HepG2 (cell line): ENCODE measurements around the gene TTLL1. TPM values are rescaled to one million over a fixed set of nuclear protein-coding genes. Genes with fewer than 3 reads are reported as not detected.

Experiments
- BORCS8-MEF2B ChIP-seq: sonication (generic); formaldehyde crosslinking; IDR thresholded peaks from 2 replicates; pipeline ENCODE4 v1.8.0; 2022; ENCODE audit warnings: mild to moderate bottlenecking, missing genetic modification reagents
- EED ChIP-seq: sonication (generic); formaldehyde crosslinking; IDR thresholded peaks from 2 replicates; pipeline ENCODE4 v1.5.0; 2020; ENCODE audit warnings: mild to moderate bottlenecking, missing genetic modification reagents
- ERF ChIP-seq: IDR thresholded peaks from 2 replicates; pipeline ENCODE4 v1.6.1; 2018; ENCODE audit warnings: missing biosample characterization, missing genetic modification reagents
- ETV5 ChIP-seq: IDR thresholded peaks from 2 replicates; pipeline ENCODE4 v1.6.1; 2018; ENCODE audit warnings: missing biosample characterization, missing genetic modification reagents, inconsistent platforms, borderline replicate concordance
- FOXA3 ChIP-seq: IDR thresholded peaks from 2 replicates; pipeline ENCODE4 v1.6.1; 2016; ENCODE audit warnings: missing genetic modification reagents, missing compliant biosample characterization
- GATAD2A ChIP-seq: IDR thresholded peaks from 2 replicates; pipeline ENCODE4 v1.6.1; 2016
- HDAC1 ChIP-seq: sonication (generic); formaldehyde crosslinking; IDR thresholded peaks from 2 replicates; pipeline ENCODE4 v1.5.1; 2020; ENCODE audit warnings: mild to moderate bottlenecking, missing genetic modification reagents
- KLF6 ChIP-seq: IDR thresholded peaks from 2 replicates; pipeline ENCODE4 v1.8.0; 2016; ENCODE audit warnings: missing biosample characterization, missing genetic modification reagents
- NCOR1 ChIP-seq: fragments of 200-600 bp; sonication (generic); IDR thresholded peaks from 2 replicates; pipeline ENCODE4 v1.7.0; 2017; ENCODE audit warnings: antibody characterized with exemption, low read length, borderline replicate concordance
- PCBP1 ChIP-seq: fragments of 200-400 bp; formaldehyde crosslinking; IDR thresholded peaks from 2 replicates; pipeline ENCODE4 v1.6.1; 2017; ENCODE audit warnings: mild to moderate bottlenecking, low read depth, low read length, borderline replicate concordance
- PHF21A ChIP-seq: sonication (generic); formaldehyde crosslinking; IDR thresholded peaks from 2 replicates; pipeline ENCODE4 v1.5.0; 2020; ENCODE audit warnings: mild to moderate bottlenecking, missing genetic modification reagents
- PHF5A ChIP-seq: IDR thresholded peaks from one replicate; pipeline ENCODE4 v1.6.1; 2018; ENCODE audit warnings: low read depth, missing genetic modification reagents; ENCODE audit not compliant: unreplicated experiment
- POLR2A ChIP-seq, 2 experiments: IDR thresholded peaks; 2 replicates each; pipeline ENCODE4 v1.6.1; 2011; ENCODE audit warnings: low read depth in 2 of 2, low read length in 2 of 2, mild to moderate bottlenecking in 1 of 2, moderate library complexity in 1 of 2; ENCODE audit not compliant: insufficient read depth in 1 of 2
- RARA ChIP-seq: IDR thresholded peaks from 2 replicates; pipeline ENCODE4 v1.6.1; 2016; ENCODE audit warnings: missing genetic modification reagents, missing compliant biosample characterization
- RFXAP ChIP-seq: sonication (generic); formaldehyde crosslinking; IDR thresholded peaks from 2 replicates; pipeline ENCODE4 v1.4.0; 2020; ENCODE audit warnings: missing genetic modification reagents, borderline replicate concordance
- RXRB ChIP-seq: IDR thresholded peaks from 2 replicates; pipeline ENCODE4 v1.6.1; 2016; ENCODE audit warnings: borderline replicate concordance, missing genetic modification reagents, missing compliant biosample characterization
- SIN3B ChIP-seq: fragments of 150-350 bp; IDR thresholded peaks from 2 replicates; pipeline ENCODE4 v1.6.1; 2014; ENCODE audit warnings: low read length
- SPEN ChIP-seq: sonication (generic); formaldehyde crosslinking; IDR thresholded peaks from 2 replicates; pipeline ENCODE4 v1.5.1; 2020; ENCODE audit warnings: low read depth, mild to moderate bottlenecking, missing genetic modification reagents
- TARDBP ChIP-seq: sonication (generic); formaldehyde crosslinking; IDR thresholded peaks from 2 replicates; pipeline ENCODE4 v1.8.0; 2022; ENCODE audit warnings: mild to moderate bottlenecking, missing genetic modification reagents
- TEAD3 ChIP-seq: optimal IDR thresholded peaks from 2 replicates; pipeline ENCODE3; 2016; ENCODE audit warnings: borderline replicate concordance
- THAP11 ChIP-seq: IDR thresholded peaks from 2 replicates; pipeline ENCODE4 v1.6.1; 2016; ENCODE audit warnings: missing biosample characterization, missing genetic modification reagents
- YEATS4 ChIP-seq: sonication (generic); formaldehyde crosslinking; IDR thresholded peaks from 2 replicates; pipeline ENCODE4 v1.4.0; 2020; ENCODE audit warnings: missing genetic modification reagents, borderline replicate concordance
- ZFP37 ChIP-seq: sonication (generic); formaldehyde crosslinking; IDR thresholded peaks from 2 replicates; pipeline ENCODE4 v1.4.0; 2020; ENCODE audit warnings: missing genetic modification reagents, borderline replicate concordance
- ZNF121 ChIP-seq: sonication (generic); formaldehyde crosslinking; IDR thresholded peaks from 2 replicates; pipeline ENCODE4 v1.5.0; 2020; ENCODE audit warnings: mild to moderate bottlenecking, missing genetic modification reagents
- ZNF124 ChIP-seq: sonication (generic); formaldehyde crosslinking; IDR thresholded peaks from 2 replicates; pipeline ENCODE4 v1.4.0; 2020; ENCODE audit warnings: missing genetic modification reagents
- ZNF251 ChIP-seq: sonication (generic); formaldehyde crosslinking; IDR thresholded peaks from 2 replicates; pipeline ENCODE4 v1.9.0; 2021; ENCODE audit warnings: mild to moderate bottlenecking, missing genetic modification reagents
- ZNF264 ChIP-seq: sonication (generic); formaldehyde crosslinking; IDR thresholded peaks from 2 replicates; pipeline ENCODE4 v1.4.0; 2020; ENCODE audit warnings: missing genetic modification reagents
- ZNF326 ChIP-seq: sonication (generic); formaldehyde crosslinking; IDR thresholded peaks from 2 replicates; pipeline ENCODE4 v1.4.0; 2020; ENCODE audit warnings: missing genetic modification reagents, borderline replicate concordance
- ZNF343 ChIP-seq: sonication (generic); formaldehyde crosslinking; IDR thresholded peaks from 2 replicates; pipeline ENCODE4 v1.4.0; 2020; ENCODE audit warnings: mild to moderate bottlenecking, missing genetic modification reagents
- ZNF724P ChIP-seq: sonication (generic); formaldehyde crosslinking; IDR thresholded peaks from 2 replicates; pipeline ENCODE4 v1.8.0; 2022; ENCODE audit warnings: missing genetic modification reagents, borderline replicate concordance
- polyA plus RNA-seq, 8 experiments: library from polyadenylated mRNA; depleted of rRNA in 3 of 8; stranded (reverse) in 7 of 8; unstranded in 1 of 8; fragments of >200 nt; fragmentation: Illumina TruSeq in 4 of 8; extraction: Trizol in 4 of 8; gene quantifications; 2 replicates each; pipeline versions ENCODE4 v1.2.1 to v1.2.3, GENCODE V29; 2011 to 2016; ENCODE audit warnings: low read depth in 4 of 8, missing spikeins in 1 of 8, mixed read lengths in 1 of 8; ENCODE audit not compliant: insufficient read depth in 1 of 8
- total RNA-seq, 5 experiments: library from RNA; depleted of rRNA; stranded (reverse); fragments of >200 nt; fragmentation: Illumina TruSeq; extraction: Trizol; gene quantifications; 2 replicates each; pipeline ENCODE4 v1.2.3, GENCODE V29; 2016; ENCODE audit warnings: low read depth in 1 of 5
- TF ChIP-seq, protein P1 (sequence below): sonication (generic); formaldehyde crosslinking; IDR thresholded peaks from 2 replicates; pipeline ENCODE4 v1.4.0; 2020; ENCODE audit warnings: missing genetic modification reagents
- TF ChIP-seq, protein P2 (sequence below): sonication (generic); formaldehyde crosslinking; IDR thresholded peaks from 2 replicates; pipeline ENCODE4 v1.4.0; 2020; ENCODE audit warnings: mild to moderate bottlenecking, missing genetic modification reagents

Gene TTLL1
- total and polyA plus RNA-seq, 2 of the 13 experiments (the other 11 are each of a cell fraction or from before 2014, with no cell fraction given) = 1.6 to 5.3 TPM

DNA sequence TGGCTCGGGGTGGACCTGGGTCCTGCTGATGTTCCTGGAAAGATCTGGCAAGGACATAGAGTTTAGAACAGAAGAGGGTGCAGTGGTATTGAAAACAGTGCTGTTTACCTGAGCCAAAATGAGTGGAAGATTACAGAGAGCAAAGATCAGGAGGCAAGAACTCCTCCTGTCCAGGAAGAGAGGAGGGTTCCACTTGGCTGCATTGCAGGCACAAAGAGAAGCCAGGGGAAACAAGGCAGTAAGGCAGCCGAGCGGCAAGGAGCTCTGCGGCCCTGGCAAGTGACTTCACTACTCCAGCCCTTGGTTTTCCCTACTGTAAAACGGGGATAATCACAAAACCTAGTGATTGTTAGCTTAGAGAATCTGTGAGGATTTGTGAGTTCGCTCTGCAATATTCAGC, 70.6 kb downstream of the TTLL1 start (continued):
- peak; percentile 21; the same call in 1 of the 2 replicates for TF ChIP-seq SPEN (CRISPR knock-in tag)
- TF ChIP-seq BORCS8-MEF2B (CRISPR knock-in tag) = no peak
- TF ChIP-seq KLF6 (CRISPR knock-in tag) = 0 out of 2 replicates have a peak, but pooled peaks have one; percentile 28
- TF ChIP-seq ERF = peak; percentile 86
- TF ChIP-seq PHF21A (CRISPR knock-in tag) = peak; percentile 68; the same call in 1 of the 2 replicates
- peak; percentile 71 for TF ChIP-seq YEATS4 (CRISPR knock-in tag)
- TF ChIP-seq, protein P1, sequence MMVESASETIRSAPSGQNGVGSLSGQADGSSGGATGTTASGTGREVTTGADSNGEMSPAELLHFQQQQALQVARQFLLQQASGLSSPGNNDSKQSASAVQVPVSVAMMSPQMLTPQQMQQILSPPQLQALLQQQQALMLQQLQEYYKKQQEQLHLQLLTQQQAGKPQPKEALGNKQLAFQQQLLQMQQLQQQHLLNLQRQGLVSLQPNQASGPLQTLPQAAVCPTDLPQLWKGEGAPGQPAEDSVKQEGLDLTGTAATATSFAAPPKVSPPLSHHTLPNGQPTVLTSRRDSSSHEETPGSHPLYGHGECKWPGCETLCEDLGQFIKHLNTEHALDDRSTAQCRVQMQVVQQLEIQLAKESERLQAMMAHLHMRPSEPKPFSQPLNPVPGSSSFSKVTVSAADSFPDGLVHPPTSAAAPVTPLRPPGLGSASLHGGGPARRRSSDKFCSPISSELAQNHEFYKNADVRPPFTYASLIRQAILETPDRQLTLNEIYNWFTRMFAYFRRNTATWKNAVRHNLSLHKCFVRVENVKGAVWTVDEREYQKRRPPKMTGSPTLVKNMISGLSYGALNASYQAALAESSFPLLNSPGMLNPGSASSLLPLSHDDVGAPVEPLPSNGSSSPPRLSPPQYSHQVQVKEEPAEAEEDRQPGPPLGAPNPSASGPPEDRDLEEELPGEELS (CRISPR knock-in tag) = peak; percentile 83
- TF ChIP-seq TARDBP = 0 out of 2 replicates have a peak, but pooled peaks have one; percentile 46
- TF ChIP-seq RXRB (CRISPR knock-in tag) = peak; percentile 82; the same call in 1 of the 2 replicates
- no peak for TF ChIP-seq ZNF326 (CRISPR knock-in tag)
- TF ChIP-seq ETV5 (CRISPR knock-in tag) = peak; percentile 57; the same call in 1 of the 2 replicates
- TF ChIP-seq PHF5A (CRISPR knock-in tag) = peak; percentile 83
- TF ChIP-seq, protein P2, sequence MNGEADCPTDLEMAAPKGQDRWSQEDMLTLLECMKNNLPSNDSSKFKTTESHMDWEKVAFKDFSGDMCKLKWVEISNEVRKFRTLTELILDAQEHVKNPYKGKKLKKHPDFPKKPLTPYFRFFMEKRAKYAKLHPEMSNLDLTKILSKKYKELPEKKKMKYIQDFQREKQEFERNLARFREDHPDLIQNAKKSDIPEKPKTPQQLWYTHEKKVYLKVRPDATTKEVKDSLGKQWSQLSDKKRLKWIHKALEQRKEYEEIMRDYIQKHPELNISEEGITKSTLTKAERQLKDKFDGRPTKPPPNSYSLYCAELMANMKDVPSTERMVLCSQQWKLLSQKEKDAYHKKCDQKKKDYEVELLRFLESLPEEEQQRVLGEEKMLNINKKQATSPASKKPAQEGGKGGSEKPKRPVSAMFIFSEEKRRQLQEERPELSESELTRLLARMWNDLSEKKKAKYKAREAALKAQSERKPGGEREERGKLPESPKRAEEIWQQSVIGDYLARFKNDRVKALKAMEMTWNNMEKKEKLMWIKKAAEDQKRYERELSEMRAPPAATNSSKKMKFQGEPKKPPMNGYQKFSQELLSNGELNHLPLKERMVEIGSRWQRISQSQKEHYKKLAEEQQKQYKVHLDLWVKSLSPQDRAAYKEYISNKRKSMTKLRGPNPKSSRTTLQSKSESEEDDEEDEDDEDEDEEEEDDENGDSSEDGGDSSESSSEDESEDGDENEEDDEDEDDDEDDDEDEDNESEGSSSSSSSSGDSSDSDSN (CRISPR knock-in tag) = peak; percentile 41; the same call in 1 of the 2 replicates
- no peak for TF ChIP-seq PCBP1
- no peak for TF ChIP-seq EED (CRISPR knock-in tag)
- 0 out of 2 replicates have a peak, but pooled peaks have one; percentile 46 for TF ChIP-seq ZFP37 (CRISPR knock-in tag)
- TF ChIP-seq FOXA3 (CRISPR knock-in tag) = peak; percentile 92
- peak; percentile 52 for TF ChIP-seq TEAD3 (CRISPR knock-in tag)
- peak; percentile 59; the same call in 1 of the 2 replicates for TF ChIP-seq RFXAP (CRISPR knock-in tag)
- peak; percentile 86 for TF ChIP-seq ZNF124 (CRISPR knock-in tag)
- no peak for TF ChIP-seq ZNF343 (CRISPR knock-in tag)
- no peak for TF ChIP-seq ZNF724P
- TF ChIP-seq HDAC1 (CRISPR knock-in tag) = peak; percentile 64
- no peak for TF ChIP-seq SIN3B
- no peak for TF ChIP-seq ZNF251 (CRISPR knock-in tag)
- peak; percentile 57; the same call in 1 of the 2 replicates for TF ChIP-seq NCOR1
- peak; percentile 70 for TF ChIP-seq ZNF264
- TF ChIP-seq ZNF121 (CRISPR knock-in tag) = peak; percentile 48; the same call in 1 of the 2 replicates
- peak; percentile 66 for TF ChIP-seq RARA
- TF ChIP-seq THAP11 = peak; percentile 66
- TF ChIP-seq GATAD2A = peak; percentile 92
- TF ChIP-seq POLR2A (IDR thresholded peaks at IDR 0.05; ENCODE audit: insufficient read depth in 1 of 2, low read depth in 2 of 2, low read length in 2 of 2) = peak; percentile 54 to 91
